Tibial artery (tissue), 4 donors: ENCODE data around the gene GPR137B.
A peak's percentile ranks its signal among the peaks of the same experiment; 100 is the strongest.

Source experiments
- DNase-seq, 2 donors: peaks; one replicate each; pipeline ENCODE4 v3.0.0-alpha.2; 2019
- H3K27ac ChIP-seq, 2 donors: fragments of 200-600 bp; sonication (generic) in 1 of 2; 1 replicate in 1 of 2; 2 replicates in 1 of 2; pipeline ENCODE4 v1.5.1; 2018 to 2019; ENCODE audit warnings: mild to moderate bottlenecking in 1 of 2
- H3K27me3 ChIP-seq, 2 donors: fragments of 200-600 bp; sonication (generic) in 1 of 2; one replicate each; pipeline versions ENCODE4 v1.5.1 to v1.6.0; 2016 to 2019
- H3K36me3 ChIP-seq, 3 donors: fragments of 200-600 bp; sonication (generic) in 2 of 3; one replicate each; pipeline ENCODE4 v1.5.1; 2016 to 2019; ENCODE audit warnings: mild to moderate bottlenecking in 2 of 3
- H3K4me1 ChIP-seq, 4 donors: fragments of 200-600 bp; sonication (generic) in 2 of 4; 1 replicate in 3 of 4; 2 replicates in 1 of 4; pipeline ENCODE4 v1.5.1; 2016 to 2019
- H3K4me3 ChIP-seq, 2 donors: fragments of 200-600 bp; sonication (generic) in 1 of 2; 1 replicate in 1 of 2; 2 replicates in 1 of 2; pipeline ENCODE4 v1.5.1; 2018 to 2019; ENCODE audit warnings: mild to moderate bottlenecking in 2 of 2
- H3K9me3 ChIP-seq, 3 donors: fragments of 200-600 bp; sonication (generic) in 1 of 3; one replicate each; pipeline ENCODE4 v1.5.1; 2016 to 2019
- intact Hi-C: fragments of 100-400 bp; cut with DNase I; formaldehyde crosslinking; loops from one replicate; pipeline ENCODE4 v1.15.0; 2023; ENCODE audit warnings: low total_unique reads
- TF ChIP-seq, protein P1 (sequence below), 2 experiments: fragments of 200-600 bp in 1 of 2; fragments of 450-650 bp in 1 of 2; IDR thresholded peaks; one replicate each; pipeline ENCODE4 v1.5.1; 2017 to 2019; ENCODE audit warnings: antibody characterized with exemption in 2 of 2, mild to moderate bottlenecking in 1 of 2, moderate library complexity in 1 of 2

Gene GPR137B

DNA sequence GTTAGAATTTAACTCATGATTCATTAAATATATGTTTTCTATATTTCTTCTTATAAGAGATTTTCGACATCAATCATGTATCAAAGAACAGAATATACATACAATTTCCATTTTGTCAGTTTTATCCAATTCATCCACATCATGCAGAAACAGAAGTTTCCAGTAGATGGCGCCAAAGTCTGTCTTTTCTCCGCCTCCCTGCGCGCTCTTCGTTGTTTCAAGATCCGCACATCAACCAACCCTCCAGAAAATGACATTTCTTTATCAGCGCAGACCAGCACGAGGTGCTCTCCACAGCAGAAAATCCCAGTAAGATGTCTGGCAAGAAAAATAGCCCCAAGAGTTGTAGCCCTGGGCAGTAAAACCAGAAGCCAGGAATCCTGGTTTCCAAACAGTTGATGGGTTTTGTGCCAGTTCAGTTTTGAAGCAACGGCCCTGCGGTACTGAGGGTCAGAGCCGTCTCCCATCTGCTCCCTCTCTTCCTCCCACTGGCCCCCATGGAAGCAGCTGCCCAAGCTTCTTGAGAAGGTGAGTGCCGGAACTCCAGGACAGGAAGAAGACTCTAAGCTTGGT lies 38.6 kb upstream of the GPR137B start:
- no peaks in the 10 kb centered on the region for H3K36me3 ChIP-seq
- intact Hi-C loops: loop anchor here (10.0 kb wide), 1 partner anchor 421 kb away; the partner anchor contains the start of gene LGALS8
- no peak overlapping the region for H3K4me3 ChIP-seq
- H3K27me3 ChIP-seq: peaks cover 0 to 36% of the 10 kb centered on the region in 2 donors
- no peaks in the 10 kb centered on the region for H3K9me3 ChIP-seq
- DNase-seq: peak in 1 of 2 donors; percentile 50
- TF ChIP-seq, protein P1, sequence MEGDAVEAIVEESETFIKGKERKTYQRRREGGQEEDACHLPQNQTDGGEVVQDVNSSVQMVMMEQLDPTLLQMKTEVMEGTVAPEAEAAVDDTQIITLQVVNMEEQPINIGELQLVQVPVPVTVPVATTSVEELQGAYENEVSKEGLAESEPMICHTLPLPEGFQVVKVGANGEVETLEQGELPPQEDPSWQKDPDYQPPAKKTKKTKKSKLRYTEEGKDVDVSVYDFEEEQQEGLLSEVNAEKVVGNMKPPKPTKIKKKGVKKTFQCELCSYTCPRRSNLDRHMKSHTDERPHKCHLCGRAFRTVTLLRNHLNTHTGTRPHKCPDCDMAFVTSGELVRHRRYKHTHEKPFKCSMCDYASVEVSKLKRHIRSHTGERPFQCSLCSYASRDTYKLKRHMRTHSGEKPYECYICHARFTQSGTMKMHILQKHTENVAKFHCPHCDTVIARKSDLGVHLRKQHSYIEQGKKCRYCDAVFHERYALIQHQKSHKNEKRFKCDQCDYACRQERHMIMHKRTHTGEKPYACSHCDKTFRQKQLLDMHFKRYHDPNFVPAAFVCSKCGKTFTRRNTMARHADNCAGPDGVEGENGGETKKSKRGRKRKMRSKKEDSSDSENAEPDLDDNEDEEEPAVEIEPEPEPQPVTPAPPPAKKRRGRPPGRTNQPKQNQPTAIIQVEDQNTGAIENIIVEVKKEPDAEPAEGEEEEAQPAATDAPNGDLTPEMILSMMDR (IDR thresholded peaks at IDR 0.05): peak; percentile 75 to 82
- no peak overlapping the region for H3K27ac ChIP-seq
- H3K4me1 ChIP-seq: no peaks in the 10 kb centered on the region

DNA sequence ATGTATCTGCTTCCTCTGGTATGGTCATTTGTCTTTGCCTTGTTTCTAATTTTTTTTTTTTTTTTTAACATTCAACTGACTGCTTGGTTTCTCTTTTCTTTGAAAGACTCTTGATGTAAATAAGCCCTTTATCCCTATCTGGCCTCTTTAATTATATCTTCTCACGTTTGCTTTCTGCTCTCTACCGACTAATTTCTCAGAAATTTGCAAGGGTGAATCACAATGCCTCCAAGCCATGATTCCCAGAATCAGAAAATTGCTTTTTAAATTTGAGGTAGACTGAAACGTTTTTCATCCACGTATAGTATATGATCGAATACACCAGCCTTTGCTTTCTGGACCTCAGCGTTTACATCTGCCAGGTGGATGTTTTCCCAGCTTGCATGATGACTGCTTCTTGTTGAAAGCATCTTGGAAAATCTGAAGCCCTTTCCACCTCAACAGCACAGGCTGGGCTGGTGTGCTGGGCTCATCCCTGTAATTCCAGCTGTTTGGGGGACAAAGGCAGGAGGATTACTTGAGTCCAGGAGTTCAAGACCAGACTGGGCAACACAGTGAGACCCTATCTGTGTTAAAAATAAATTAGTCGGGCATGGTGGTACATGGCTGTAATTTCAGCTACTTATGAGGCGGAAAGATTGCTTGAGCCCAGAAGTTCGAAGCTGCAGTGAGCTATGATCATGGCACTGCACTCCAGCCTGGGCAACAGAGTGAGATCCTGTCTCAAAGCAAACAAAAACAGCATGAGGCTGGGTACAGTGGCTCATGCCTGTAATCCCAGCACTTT lies 35.0 kb upstream of the GPR137B start:
- intact Hi-C loops: loop anchor here (10.0 kb wide), 1 partner anchor 417 kb away; the partner anchor contains the start of gene LGALS8
- H3K4me3 ChIP-seq: no peak overlapping the region
- no peaks in the 10 kb centered on the region for H3K9me3 ChIP-seq
- no peak for DNase-seq
- H3K4me1 ChIP-seq: no peaks in the 10 kb centered on the region
- no peak overlapping the region for H3K27ac ChIP-seq
- TF ChIP-seq, protein P1 (IDR thresholded peaks at IDR 0.05): no peak
- H3K36me3 ChIP-seq: no peaks in the 10 kb centered on the region
- H3K27me3 ChIP-seq: peaks cover 0 to 15% of the 10 kb centered on the region in 2 donors

DNA sequence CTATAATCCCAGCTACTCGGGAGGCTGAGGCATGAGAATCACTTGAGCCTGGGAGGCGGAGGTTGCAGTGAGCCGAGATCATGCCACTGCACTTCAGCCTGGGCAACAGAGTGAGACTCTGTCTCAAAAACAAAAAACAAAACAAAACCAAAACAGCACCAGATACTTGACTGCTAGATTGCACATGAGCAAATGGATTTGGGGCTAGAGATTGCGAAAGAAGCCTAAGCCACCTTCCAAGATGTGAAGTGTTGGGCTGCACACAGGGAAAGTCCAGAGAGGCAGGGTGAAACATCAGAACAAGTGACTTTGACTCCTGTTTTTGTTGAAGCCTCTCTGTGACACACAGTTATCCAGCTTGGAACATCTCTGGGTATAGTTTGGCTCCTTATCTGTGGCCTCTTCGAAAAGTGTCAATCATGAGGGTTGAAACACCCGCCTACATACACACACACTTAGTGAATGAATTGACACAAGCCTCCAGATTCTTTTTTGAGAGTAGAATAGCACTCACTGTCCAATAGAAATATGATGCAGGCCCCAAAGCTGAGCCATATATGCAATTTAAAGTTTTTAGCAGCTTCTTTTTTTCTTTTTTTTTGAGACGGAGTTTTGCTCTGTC lies 34.2 kb upstream of the GPR137B start:
- intact Hi-C loops: loop anchor here (10.0 kb wide), 1 partner anchor 417 kb away; the partner anchor contains the start of gene LGALS8
- Histone ChIP-seq H3K4me1 (no peaks in the 10 kb centered on the region), H3K4me3 (no peak overlapping the region), H3K27ac (no peak overlapping the region), H3K36me3 (no peaks in the 10 kb centered on the region), H3K27me3 (peaks cover 0 to 7% of the 10 kb centered on the region in 2 donors), H3K9me3 (no peaks in the 10 kb centered on the region)
- no peak for DNase-seq
- TF ChIP-seq, protein P1 (IDR thresholded peaks at IDR 0.05): no peak

DNA sequence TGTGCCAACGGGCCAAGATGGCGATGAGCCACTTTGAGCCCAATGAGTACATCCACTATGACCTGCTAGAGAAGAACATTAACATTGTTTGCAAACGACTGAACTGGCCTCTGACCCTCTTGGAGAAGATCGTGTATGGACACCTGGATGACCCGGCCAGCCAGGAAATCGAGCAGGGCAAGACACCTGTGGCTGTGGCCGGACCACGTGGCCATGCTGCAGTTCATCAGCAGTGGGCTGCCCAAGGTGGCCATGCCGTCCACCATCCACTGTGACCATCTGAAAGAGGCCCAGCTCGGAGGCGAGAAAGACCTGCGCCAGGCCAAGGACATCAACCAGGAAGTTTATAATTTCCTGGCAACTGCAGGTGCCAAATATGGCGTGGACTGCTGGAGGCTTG lies 32.2 kb upstream of the GPR137B start:
- H3K4me3 ChIP-seq: no peak overlapping the region
- H3K36me3 ChIP-seq: no peaks in the 10 kb centered on the region
- no peaks in the 10 kb centered on the region for H3K4me1 ChIP-seq
- no peak overlapping the region for H3K27ac ChIP-seq
- intact Hi-C loops: loop anchor here (2.0 kb wide), 1 partner anchor 381 kb away; no protein-coding TSS in a partner anchor
- peaks cover 0 to 6% of the 10 kb centered on the region in 2 donors for H3K27me3 ChIP-seq
- no peaks in the 10 kb centered on the region for H3K9me3 ChIP-seq
- TF ChIP-seq, protein P1 (IDR thresholded peaks at IDR 0.05): no peak
- DNase-seq: no peak

DNA sequence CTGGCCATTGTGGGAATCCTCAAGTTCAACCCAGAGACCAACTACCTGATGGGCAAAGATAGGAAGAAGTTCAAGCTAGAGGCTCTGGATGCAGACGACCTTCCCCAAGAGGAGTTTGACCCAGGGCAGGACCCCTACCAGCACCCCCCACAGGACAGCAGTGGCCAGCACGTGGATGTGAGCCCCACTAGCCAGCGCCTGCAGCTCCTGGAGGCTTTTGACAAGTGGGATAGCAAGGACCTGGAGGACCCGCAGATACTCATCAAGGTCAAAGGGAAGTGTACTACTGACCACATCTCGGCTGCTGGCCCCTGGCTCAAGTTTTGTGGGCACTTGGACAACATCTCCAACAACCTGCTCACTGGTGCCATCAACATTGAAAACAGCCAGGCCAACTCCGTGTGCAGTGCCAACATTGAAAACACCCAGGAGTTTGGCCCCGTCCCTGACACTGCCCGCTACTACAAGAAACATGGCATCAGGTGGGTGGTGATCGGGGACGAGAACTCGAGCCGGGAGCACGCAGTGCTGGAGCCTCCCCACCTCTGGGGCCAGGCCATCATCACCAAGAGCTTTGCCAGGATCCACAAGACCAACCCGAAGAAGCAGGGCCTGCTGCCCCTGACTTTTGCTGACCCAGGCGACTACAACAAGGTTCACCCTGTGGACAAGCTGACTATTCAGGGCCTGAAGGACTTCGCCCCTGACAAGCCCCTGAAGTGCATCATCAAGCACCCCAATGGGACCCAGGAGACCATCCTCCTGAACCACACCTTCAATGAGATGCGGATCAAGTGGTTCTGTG lies 30.6 kb upstream of the GPR137B start:
- intact Hi-C loops: loop anchor here (2.0 kb wide), 1 partner anchor 379 kb away; no protein-coding TSS in a partner anchor
- TF ChIP-seq, protein P1 (IDR thresholded peaks at IDR 0.05): no peak
- no peak overlapping the region for H3K4me3 ChIP-seq
- H3K9me3 ChIP-seq: no peaks in the 10 kb centered on the region
- H3K4me1 ChIP-seq: no peaks in the 10 kb centered on the region
- peaks cover 0 to 6% of the 10 kb centered on the region in 2 donors for H3K27me3 ChIP-seq
- DNase-seq: no peak
- H3K27ac ChIP-seq: no peak overlapping the region
- H3K36me3 ChIP-seq: no peaks in the 10 kb centered on the region
